Adrenal gland (tissue), 5 donors: ENCODE measurements around the gene ADAMTS7.

ENCODE experiments used
- CTCF ChIP-seq, 6 experiments: fragments of 450-650 bp in 4 of 6; fragments of 200-600 bp in 2 of 6; sonication (generic) in 1 of 6; IDR thresholded peaks; 1 replicate in 5 of 6; 2 replicates in 1 of 6; pipeline versions ENCODE4 v1.5.1 to v1.8.0; 2016 to 2021; ENCODE audit warnings: antibody characterized with exemption in 6 of 6, mild to moderate bottlenecking in 2 of 6, moderate library complexity in 1 of 6
- POLR2A ChIP-seq, 2 donors: fragments of 450-650 bp; IDR thresholded peaks; one replicate each; pipeline ENCODE4 v1.6.1; 2017; ENCODE audit warnings: antibody characterized with exemption in 2 of 2, mild to moderate bottlenecking in 2 of 2, moderate library complexity in 1 of 2
- donor health status: DM: no; HTN: no; CAD: no.

DNA sequence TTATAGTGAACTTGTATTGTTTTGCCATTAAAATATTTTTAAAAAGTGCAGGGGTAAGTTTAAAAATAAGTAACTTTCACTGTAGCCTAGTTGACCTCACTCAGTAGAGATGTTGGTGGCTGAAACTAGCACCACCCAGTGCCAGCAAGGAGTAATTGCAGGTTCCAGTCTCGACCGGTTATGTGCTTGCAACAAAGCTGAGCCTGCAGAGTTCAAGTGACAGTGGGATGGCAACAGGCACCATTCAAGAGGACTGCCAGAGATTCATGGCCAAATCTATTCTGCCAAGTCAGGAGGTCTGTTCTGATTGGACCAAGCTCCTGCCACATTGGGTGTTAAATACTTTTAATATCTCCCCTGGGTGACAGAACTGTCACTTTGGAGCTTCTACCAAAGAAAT, 2.7 kb downstream of the ADAMTS7 start:
- TF ChIP-seq CTCF (IDR thresholded peaks at IDR 0.05), result peak in 4 of 6 experiments; percentile 22 to 45 (median 36)
- TF ChIP-seq POLR2A (IDR thresholded peaks at IDR 0.05), result no peak
